Cardiac muscle cell (in vitro differentiated cells and primary cell): ENCODE measurements around the gene TFDP2. TPM values are rescaled to one million over a fixed set of nuclear protein-coding genes. Genes with fewer than 3 reads are reported as not detected.
A peak's percentile ranks its signal among the peaks of the same experiment; 100 is the strongest.

ENCODE experiments used
- DNase-seq, 2 donors: peaks; one replicate each; pipeline versions ENCODE4 v3.0.0 to v3.0.0-alpha.2; 2010 to 2017; ENCODE audit warnings: low read depth in 1 of 2, low spot score in 1 of 2
- H3K27ac ChIP-seq: fragments of 200-600 bp; sonication (generic); 2 replicates; pipeline ENCODE4 v1.5.1; 2016
- H3K27me3 ChIP-seq: fragments of 200-600 bp; sonication (generic); 2 replicates; pipeline ENCODE4 v1.6.0; 2016; ENCODE audit warnings: control low read depth
- H3K36me3 ChIP-seq: fragments of 200-600 bp; sonication (generic); 2 replicates; pipeline ENCODE4 v1.5.1; 2016; ENCODE audit warnings: control low read depth
- H3K4me1 ChIP-seq: fragments of 200-600 bp; sonication (generic); 2 replicates; pipeline ENCODE4 v1.8.1; 2017; ENCODE audit warnings: low read depth, mild to moderate bottlenecking, mixed run types
- H3K4me3 ChIP-seq: fragments of 200-600 bp; sonication (generic); 2 replicates; pipeline ENCODE4 v1.5.1; 2016; ENCODE audit warnings: mild to moderate bottlenecking
- H3K9me3 ChIP-seq: fragments of 200-600 bp; sonication (generic); 2 replicates; pipeline ENCODE4 v1.5.1; 2017; ENCODE audit warnings: low read depth, mild to moderate bottlenecking, control low read depth
- CTCF ChIP-seq: IDR thresholded peaks from 2 replicates; pipeline ENCODE4 v1.5.1; 2012; ENCODE audit warnings: low read depth, mild to moderate bottlenecking, low read length
- polyA plus RNA-seq: library from polyadenylated mRNA; unstranded; fragments of >200 nt; fragmentation: Nextera tagmentation; extraction: Ambion mirVana; gene quantifications from 2 replicates; pipeline ENCODE4 v1.2.1, GENCODE V29; 2016
- total RNA-seq: library from RNA; depleted of rRNA; stranded (reverse); fragments of >200 nt; gene quantifications from 2 replicates; pipeline ENCODE4 v1.2.3, GENCODE V29; 2016

Gene TFDP2
- total and polyA plus RNA-seq, 2 experiments from 2014 or later: 60.8 to 95.2 TPM

DNA sequence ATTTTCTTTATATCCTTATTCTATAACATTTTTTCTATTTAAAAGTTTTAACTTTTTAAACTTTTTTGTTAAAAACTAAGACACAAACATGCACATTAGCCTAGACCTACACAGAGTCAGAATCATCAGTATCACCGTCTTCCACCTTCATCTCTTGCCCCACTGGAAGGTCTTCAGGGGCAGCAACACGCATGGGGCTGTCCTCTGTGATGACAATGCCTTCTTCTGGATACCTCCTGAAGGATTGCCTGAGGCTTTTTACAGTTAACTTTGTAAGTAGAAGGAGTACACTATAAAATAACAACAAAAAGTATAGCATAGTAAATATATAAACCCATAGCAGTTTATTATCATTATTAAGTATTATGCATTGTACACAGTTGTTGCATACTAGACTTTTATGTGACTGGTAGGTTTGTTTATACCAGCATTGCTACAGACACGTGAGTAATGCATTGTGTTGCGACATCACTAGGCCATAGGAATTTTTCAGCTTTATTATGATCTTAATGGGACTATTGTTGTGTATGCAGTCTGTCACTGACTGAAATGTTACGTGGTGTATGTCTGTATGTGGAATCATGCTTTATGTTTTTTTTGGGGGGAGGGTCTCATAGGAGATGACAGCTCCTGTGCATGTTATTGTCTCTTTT, 254.7 kb downstream of the TFDP2 start:
- no peak overlapping the region for H3K27ac ChIP-seq
- peak in 1 of 2 donors; percentile 91 for DNase-seq
- H3K9me3 ChIP-seq: no peaks in the 10 kb centered on the region
- no peaks in the 10 kb centered on the region for H3K4me1 ChIP-seq
- H3K36me3 ChIP-seq: no peaks in the 10 kb centered on the region
- no peak for TF ChIP-seq CTCF
- no peak overlapping the region for H3K4me3 ChIP-seq
- no peaks in the 10 kb centered on the region for H3K27me3 ChIP-seq

Other genes starting within 250 kb of the TFDP2 start
- gene GK5, start 76.0 kb upstream of the TFDP2 start, total RNA-seq: 11.6 and 23.2 TPM in 2 replicates
- 7.4 and 13.4 TPM in 2 replicates for gene GK5, start 76.0 kb upstream of the TFDP2 start, polyA plus RNA-seq